Pancreas (tissue), 10 donors: ENCODE results near the gene GTSE1. TPM values are rescaled to one million over a fixed set of nuclear protein-coding genes. Genes with fewer than 3 reads are reported as not detected.
A peak's percentile ranks its signal among the peaks of the same experiment; 100 is the strongest.

Source experiments
- ATAC-seq, 4 donors: fragments of 200-7000 bp; cut with Tn5 transposase; one replicate each; pipeline versions ENCODE4 v1.8.0 to v1.9.1; 2020; ENCODE audit warnings: mild to moderate bottlenecking in 4 of 4, moderate library complexity in 4 of 4
- DNase-seq, 6 donors: peaks; one replicate each; pipeline ENCODE4 v3.0.0-alpha.2; 2020
- FAIRE-seq: peaks from 2 replicates; lab custom pipeline; 2012; peaks lifted over from hg19 to GRCh38; lab: Jason Lieb, UNC
- H3K27ac ChIP-seq, 4 donors: fragments of 200-600 bp; sonication (generic); 1 replicate in 3 of 4; 2 replicates in 1 of 4; pipeline versions ENCODE4 v1.5.0 to v1.8.0; 2020
- H3K27me3 ChIP-seq, 4 donors: fragments of 200-600 bp; one replicate each; pipeline ENCODE4 v1.8.0; 2021
- H3K36me3 ChIP-seq, 3 donors: fragments of 200-600 bp; sonication (generic) in 1 of 3; one replicate each; pipeline versions ENCODE4 v1.5.0 to v1.8.0; 2020 to 2021
- H3K4me1 ChIP-seq, 3 donors: fragments of 200-600 bp; one replicate each; pipeline ENCODE4 v1.8.0; 2021
- H3K4me3 ChIP-seq, 4 donors: fragments of 200-600 bp; sonication (generic) in 2 of 4; one replicate each; pipeline versions ENCODE4 v1.5.0 to v1.8.0; 2020 to 2021
- H3K9me3 ChIP-seq, 4 donors: fragments of 200-600 bp; one replicate each; pipeline ENCODE4 v1.8.0; 2021
- WGBS, 2 donors: extraction: QIAGEN DNeasy Blood & Tissue Kit; methylation state at CpG; one replicate each; pipeline ENCODE4 v1.1.7; 2013; 5-methylcytosine and 5-hydroxymethylcytosine counted together
- intact Hi-C, 3 donors: fragments of 100-400 bp; cut with DNase I; formaldehyde crosslinking; loops; one replicate each; pipeline versions ENCODE4 v1.11.1 to v1.14.2; 2022
- polyA plus RNA-seq, 2 donors: library from polyadenylated mRNA; stranded (reverse); fragments of 200-250 nt; gene quantifications; one replicate each; pipeline ENCODE4 v1.2.3, GENCODE V29; 2013
- total RNA-seq, 6 donors: library from RNA; stranded (reverse); fragmentation: NEBNext Ultra II Directional in 4 of 6; extraction: Animal tissue kit (Norgen Biotek cat#: 25700) in 4 of 6; gene quantifications; one replicate each; pipeline versions ENCODE4 v1.2.1 to v1.2.4, GENCODE V29; 2021 to 2023
- TF ChIP-seq, protein P1 (sequence below), 4 donors: fragments of 200-600 bp; sonication (generic) in 3 of 4; IDR thresholded peaks; one replicate each; pipeline versions ENCODE4 v1.5.0 to v1.8.0; 2021; ENCODE audit warnings: antibody characterized with exemption in 4 of 4
- donor health status: healthy with polysubstance abuse.
- donor health status: DM: no; HTN: no; CAD: no; lungs with moderate emphysema.
- donor health status: DM: no; HTN: no; CAD: no.
- donor health status: control.
- donor health status: control.
- donor health status: Bipolar disorder and iron deficiency.
- donor health status: DM: yes; HTN: yes; CAD: no.
- donor health status: DM: no; HTN: no; CAD: no.
- donor health status: DM: no; HTN: no; CAD: no.
- donor health status: DM: yes; HTN: yes; CAD: no.

The GTSE1 gene
- total and polyA plus RNA-seq, 8 donors = 0.12 to 0.75 (median 0.23) TPM; not detected in 1

DNA sequence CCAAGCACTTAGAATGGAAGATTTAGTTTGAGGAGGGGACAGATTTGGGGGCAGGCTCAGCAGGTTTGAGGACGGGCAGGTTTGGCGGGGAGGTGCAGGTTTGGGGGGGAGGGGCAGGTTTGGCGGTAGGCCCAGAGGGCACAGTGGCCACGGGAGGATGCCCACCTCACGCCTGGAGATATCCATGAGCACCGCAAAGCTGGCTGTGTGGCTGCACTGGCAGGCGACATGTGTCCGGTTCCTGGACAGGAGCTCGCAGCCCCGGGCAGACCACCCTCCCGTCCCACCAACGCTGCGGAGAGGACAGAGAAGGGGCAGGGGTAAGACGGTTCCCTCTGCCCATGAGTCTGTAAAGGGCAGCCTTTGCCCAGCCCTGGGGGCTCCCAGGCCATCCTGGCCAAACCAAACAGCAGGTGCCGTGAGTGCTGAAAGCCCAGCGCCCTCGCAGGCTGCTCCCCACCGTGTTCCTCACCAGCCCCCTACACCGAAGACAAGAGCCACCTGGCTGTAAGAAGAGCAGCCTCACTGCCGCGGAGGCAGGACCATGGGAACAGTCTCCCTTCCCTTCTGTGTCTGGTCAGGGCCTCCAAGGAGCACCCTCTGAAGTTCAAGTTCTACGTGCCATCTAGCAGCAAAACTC lies 81.9 kb downstream of the GTSE1 start:
- H3K36me3 ChIP-seq = no peaks in the 10 kb centered on the region
- ATAC-seq = peak in 2 of 4 donors; percentile 0 to 1
- WGBS, 2 donors = 55 to 56% methylated on average over 22 of the region's 22 CpGs
- TF ChIP-seq, protein P1, sequence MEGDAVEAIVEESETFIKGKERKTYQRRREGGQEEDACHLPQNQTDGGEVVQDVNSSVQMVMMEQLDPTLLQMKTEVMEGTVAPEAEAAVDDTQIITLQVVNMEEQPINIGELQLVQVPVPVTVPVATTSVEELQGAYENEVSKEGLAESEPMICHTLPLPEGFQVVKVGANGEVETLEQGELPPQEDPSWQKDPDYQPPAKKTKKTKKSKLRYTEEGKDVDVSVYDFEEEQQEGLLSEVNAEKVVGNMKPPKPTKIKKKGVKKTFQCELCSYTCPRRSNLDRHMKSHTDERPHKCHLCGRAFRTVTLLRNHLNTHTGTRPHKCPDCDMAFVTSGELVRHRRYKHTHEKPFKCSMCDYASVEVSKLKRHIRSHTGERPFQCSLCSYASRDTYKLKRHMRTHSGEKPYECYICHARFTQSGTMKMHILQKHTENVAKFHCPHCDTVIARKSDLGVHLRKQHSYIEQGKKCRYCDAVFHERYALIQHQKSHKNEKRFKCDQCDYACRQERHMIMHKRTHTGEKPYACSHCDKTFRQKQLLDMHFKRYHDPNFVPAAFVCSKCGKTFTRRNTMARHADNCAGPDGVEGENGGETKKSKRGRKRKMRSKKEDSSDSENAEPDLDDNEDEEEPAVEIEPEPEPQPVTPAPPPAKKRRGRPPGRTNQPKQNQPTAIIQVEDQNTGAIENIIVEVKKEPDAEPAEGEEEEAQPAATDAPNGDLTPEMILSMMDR (IDR thresholded peaks at IDR 0.05) = no peak
- H3K4me3 ChIP-seq = no peak overlapping the region
- peaks cover 27 to 34% (median 31%) of the 10 kb centered on the region in 3 donors for H3K4me1 ChIP-seq
- peak overlapping the region; percentile 75 to 89 (median 78) for H3K27ac ChIP-seq
- H3K9me3 ChIP-seq = no peaks in the 10 kb centered on the region
- intact Hi-C loops = no loop called here
- no peaks in the 10 kb centered on the region for H3K27me3 ChIP-seq
- peak in 3 of 6 donors; percentile 19 to 79 (median 66) for DNase-seq
- FAIRE-seq = no peak

- no peaks in the 10 kb centered on the region for H3K9me3 ChIP-seq
- peak overlapping the region in 2 of 4 donors; percentile 26 to 29 for H3K4me3 ChIP-seq
- WGBS, 2 donors = 29 to 31% methylated on average over 29 of the region's 29 CpGs
- H3K27ac ChIP-seq = peak overlapping the region; percentile 75 to 89 (median 78)
- DNase-seq = peak; percentile 52 to 78 (median 64)
- no peaks in the 10 kb centered on the region for H3K27me3 ChIP-seq
- TF ChIP-seq, protein P1 (IDR thresholded peaks at IDR 0.05) = no peak
- intact Hi-C loops = no loop called here
- ATAC-seq = peak; percentile 34 to 70 (median 65)
- FAIRE-seq = no peak
- H3K36me3 ChIP-seq = no peaks in the 10 kb centered on the region
- peaks cover 27 to 34% (median 31%) of the 10 kb centered on the region in 3 donors for H3K4me1 ChIP-seq
Measured at GRCh38 chr22:46379066-46379930, 82.6 kb downstream of the GTSE1 start.

- H3K36me3 ChIP-seq = no peaks in the 10 kb centered on the region
- peaks cover 27 to 34% (median 31%) of the 10 kb centered on the region in 3 donors for H3K4me1 ChIP-seq
- peak in 2 of 6 donors; percentile 48 to 52 for DNase-seq
- 61 to 66% methylated on average over 19 of the region's 19 CpGs for WGBS, 2 donors
- FAIRE-seq = no peak
- H3K4me3 ChIP-seq = peak overlapping the region in 1 of 4 donors; percentile 29
- H3K27ac ChIP-seq = peak overlapping the region; percentile 75 to 89 (median 78)
- no peaks in the 10 kb centered on the region for H3K27me3 ChIP-seq
- no peaks in the 10 kb centered on the region for H3K9me3 ChIP-seq
- peak in 1 of 4 donors; percentile 1 for ATAC-seq
- intact Hi-C loops = no loop called here
- TF ChIP-seq, protein P1 (IDR thresholded peaks at IDR 0.05) = no peak
Measured at GRCh38 chr22:46380069-46380468, 83.4 kb downstream of the GTSE1 start.

Other genes starting within 250 kb of the GTSE1 start
- 10 to 100 TPM; 13.8 to 24.5 (median 16.2) TPM for gene PPARA, start 146.3 kb upstream of the GTSE1 start, total RNA-seq
- 1 to 10 TPM; 4.1 to 6.1 TPM for gene PPARA, start 146.3 kb upstream of the GTSE1 start, polyA plus RNA-seq
- gene CDPF1, start 46.6 kb upstream of the GTSE1 start, total RNA-seq = 1 to 10 TPM; 2.9 to 4.6 (median 3.9) TPM
- 10 to 100 TPM in 1 of 2 donors, 1 to 10 TPM in 1; 9.2 to 12.0 TPM for gene CDPF1, start 46.6 kb upstream of the GTSE1 start, polyA plus RNA-seq
- gene PKDREJ, start 33.5 kb upstream of the GTSE1 start, total RNA-seq = under 1 TPM in 1 of 6 donors, not detected in 5; 0.06 TPM
- gene PKDREJ, start 33.5 kb upstream of the GTSE1 start, polyA plus RNA-seq = under 1 TPM; 0.04 to 0.05 TPM
- gene TTC38, start 28.9 kb upstream of the GTSE1 start, total RNA-seq = 10 to 100 TPM; 18.6 to 28.1 (median 21.1) TPM
- 10 to 100 TPM; 28.2 to 32.8 TPM for gene TTC38, start 28.9 kb upstream of the GTSE1 start, polyA plus RNA-seq
- 10 to 100 TPM; 15.0 to 27.6 (median 20.8) TPM for gene TRMU, start 38.8 kb downstream of the GTSE1 start, total RNA-seq
- gene TRMU, start 38.8 kb downstream of the GTSE1 start, polyA plus RNA-seq = 10 to 100 TPM; 53.9 to 58.0 TPM
- 1 to 10 TPM in 5 of 6 donors, under 1 TPM in 1; 0.75 to 3.2 (median 1.2) TPM for gene CELSR1, start 240.8 kb downstream of the GTSE1 start, total RNA-seq
- 1 to 10 TPM; 1.6 to 2.2 TPM for gene CELSR1, start 240.8 kb downstream of the GTSE1 start, polyA plus RNA-seq